ENCODE results near the gene DAB2.

GRCh38 chr5:39414426-39414825 lies 10.4 kb downstream of the DAB2 start:
- TF ChIP-seq CTCF (IDR thresholded peaks at IDR 0.05 in 4 of 5, conservative IDR thresholded peaks at IDR 0.05 in 1 of 5) (no peak), POLR2A (IDR thresholded peaks at IDR 0.05) (no peak)

Measured in gastrocnemius medialis (tissue), 4 donors.